HG03575 (cell line): Measurements from ENCODE around the gene CRYAB.

ENCODE experiments used
- ATAC-seq: cut with Tn5 transposase; IDR thresholded peaks from one replicate; pipeline ENCODE4 v1.9.1; 2021; ENCODE audit not compliant: unreplicated experiment, insufficient number of reproducible peaks, low FRiP score; ENCODE audit errors: extremely low read depth

The CRYAB gene

GRCh38 chr11:111870113-111870512 is 41.5 kb downstream of the CRYAB start:
- no peak for ATAC-seq

DNA sequence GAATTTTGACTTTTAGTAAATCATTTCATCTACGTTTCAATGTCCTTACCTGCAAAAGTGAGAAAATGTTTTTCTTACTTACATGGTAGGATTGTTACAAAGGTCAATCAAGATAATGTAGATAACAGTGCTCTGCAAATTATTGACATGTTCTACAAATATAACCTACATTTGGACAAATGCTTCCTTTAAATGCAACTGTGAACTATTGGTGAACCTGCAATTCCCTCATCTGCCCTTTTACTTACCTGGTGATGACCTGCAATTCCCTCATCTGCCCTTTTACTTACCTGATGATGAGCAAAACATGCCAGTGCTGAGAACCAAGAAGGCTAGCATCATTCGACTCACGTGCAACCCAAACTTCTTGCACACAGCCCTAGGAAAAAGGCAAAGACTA is 51.3 kb downstream of the CRYAB start:
- ATAC-seq: no peak
